MCF 10A (cell line): ENCODE results near the gene IQCF5. TPM values are rescaled to one million over a fixed set of nuclear protein-coding genes. Genes with fewer than 3 reads are reported as not detected.

Experiments
- BruUV-seq: library from RNA; stranded (reverse); fragments of 400-500 nt; replicated peaks from 2 replicates; lab custom pipeline; 2021; lab: Mats Ljungman, UMichigan
- CTCF ChIA-PET: fragments of 300-600 bp; sonication (Branson Sonifier 250); formaldehyde crosslinking; extraction: SDS; loops from one replicate; lab custom pipeline; 2021; ENCODE audit warnings: antibody characterized with exemption, inconsistent platforms; lab: Yijun Ruan, JAX
- POLR2A ChIA-PET: fragments of 300-600, 350-650 bp; sonication (Branson Sonifier 250); formaldehyde crosslinking; extraction: SDS; loops from one replicate; lab custom pipeline; 2020; ENCODE audit warnings: antibody characterized with exemption, inconsistent platforms; lab: Yijun Ruan, JAX
- DNase-seq: peaks from one replicate; pipeline ENCODE4 v3.0.0-alpha.2; 2018; ENCODE audit not compliant: unreplicated experiment
- H3K27ac Mint-ChIP-seq: one replicate; pipeline ENCODE4 v1.8.0; 2022; ENCODE audit warnings: mild to moderate bottlenecking, low read depth, mixed read lengths; ENCODE audit not compliant: unreplicated experiment
- H3K27me3 Mint-ChIP-seq: one replicate; pipeline ENCODE4 v1.8.0; 2022; ENCODE audit warnings: mixed read lengths; ENCODE audit not compliant: insufficient read depth, unreplicated experiment
- H3K36me3 Mint-ChIP-seq: one replicate; pipeline ENCODE4 v1.8.0; 2022; ENCODE audit warnings: mild to moderate bottlenecking, moderate library complexity, mixed read lengths; ENCODE audit not compliant: insufficient read depth, unreplicated experiment
- H3K4me1 Mint-ChIP-seq: one replicate; pipeline ENCODE4 v1.8.0; 2022; ENCODE audit warnings: mixed read lengths; ENCODE audit not compliant: insufficient read depth, unreplicated experiment
- H3K4me3 Mint-ChIP-seq: one replicate; pipeline ENCODE4 v1.8.0; 2022; ENCODE audit warnings: mild to moderate bottlenecking, moderate library complexity, mixed read lengths; ENCODE audit not compliant: unreplicated experiment
- H3K9me3 Mint-ChIP-seq: one replicate; pipeline ENCODE4 v1.8.0; 2022; ENCODE audit warnings: mixed read lengths; ENCODE audit not compliant: unreplicated experiment
- CTCF ChIP-seq: fragments of 200-600 bp; IDR thresholded peaks from one replicate; pipeline ENCODE4 v1.8.0; 2022; ENCODE audit warnings: antibody characterized with exemption, mild to moderate bottlenecking; ENCODE audit not compliant: unreplicated experiment
- intact Hi-C: fragments of 100-400 bp; cut with micrococcal nuclease; formaldehyde crosslinking; loops from 2 replicates; pipeline ENCODE4 v1.14.1; 2022
- total RNA-seq: library from RNA; stranded (reverse); gene quantifications from 2 replicates; pipeline ENCODE4 v1.2.3, GENCODE V29; 2022

The IQCF5 gene
- total RNA-seq, 1 experiment from 2014 or later: not detected

GRCh38 chr3:51887620-51888019 lies 12.2 kb upstream of the IQCF5 start:
- Mint-ChIP-seq H3K4me3 (no peak overlapping the region), H3K27me3 (peaks cover 46% of the 10 kb centered on the region), H3K36me3 (no peaks in the 10 kb centered on the region), H3K9me3 (no peaks in the 10 kb centered on the region), H3K4me1 (no peaks in the 10 kb centered on the region), H3K27ac (peak overlapping the region; percentile 21)
- TF ChIP-seq CTCF: no peak
- POLR2A ChIA-PET: interaction anchor here (0.6 kb wide), 1 partner anchor 40 kb away, joined by 3 read pairs; no protein-coding TSS in a partner anchor
- intact Hi-C loops: no loop called here
- DNase-seq: peak; percentile 66
- BruUV-seq: no TSS peak
- CTCF ChIA-PET: interaction anchor here (0.6 kb wide), 1 partner anchor 80 kb away, joined by 3 read pairs; no protein-coding TSS in a partner anchor

DNA sequence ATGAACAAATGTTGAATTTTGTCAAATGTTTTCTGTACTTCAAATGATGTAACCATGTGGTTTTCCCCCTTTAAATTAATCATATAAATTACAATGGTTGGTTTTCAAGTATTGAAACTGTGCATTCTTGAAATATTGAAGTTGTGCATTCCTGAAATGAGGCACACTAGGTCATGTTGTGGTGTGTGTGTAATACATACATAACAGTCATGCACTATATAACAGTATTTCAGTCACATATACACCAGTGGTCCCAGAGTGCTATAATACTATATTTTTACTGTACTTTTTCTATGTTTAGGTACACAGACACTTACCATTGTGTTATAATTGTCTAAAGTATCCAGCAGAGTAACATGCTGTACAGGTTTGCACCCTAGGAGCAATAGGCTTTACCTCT lies 11.0 kb upstream of the IQCF5 start:
- Mint-ChIP-seq H3K4me3 (no peak overlapping the region), H3K4me1 (no peaks in the 10 kb centered on the region), H3K27ac (no peak overlapping the region), H3K9me3 (no peaks in the 10 kb centered on the region), H3K27me3 (peaks cover 40% of the 10 kb centered on the region), H3K36me3 (no peaks in the 10 kb centered on the region)
- TF ChIP-seq CTCF: no peak
- intact Hi-C loops: no loop called here
- ChIA-PET POLR2A (no interaction called here), CTCF (no interaction called here)
- no TSS peak for BruUV-seq
- no peak for DNase-seq

DNA sequence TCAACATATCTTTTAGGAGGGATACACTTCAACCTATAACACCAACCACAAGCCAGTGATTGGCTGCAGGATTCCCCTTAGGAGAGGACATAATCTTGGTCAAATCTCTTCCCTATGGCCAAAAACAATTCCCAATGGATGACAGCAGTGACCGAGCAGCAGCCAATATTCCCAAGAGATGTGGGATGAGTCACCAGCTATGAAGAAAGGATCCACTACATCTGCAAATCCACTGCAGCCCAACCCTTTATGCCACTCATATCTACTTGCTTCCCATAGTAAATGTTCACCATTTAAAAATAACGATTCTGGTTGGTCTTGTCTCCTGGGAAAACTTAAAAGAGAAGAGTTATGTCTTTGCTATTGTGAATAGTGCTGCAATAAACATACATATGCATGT lies 4.5 kb upstream of the IQCF5 start:
- ChIA-PET CTCF (interaction anchor here (0.5 kb wide), 1 partner anchor 31 kb away, joined by 3 read pairs; no protein-coding TSS in a partner anchor), POLR2A (no interaction called here)
- Mint-ChIP-seq H3K27me3 (peaks cover 76% of the 10 kb centered on the region), H3K27ac (no peak overlapping the region), H3K36me3 (no peaks in the 10 kb centered on the region), H3K9me3 (no peaks in the 10 kb centered on the region), H3K4me1 (no peaks in the 10 kb centered on the region), H3K4me3 (no peak overlapping the region)
- intact Hi-C loops: no loop called here
- no TSS peak for BruUV-seq
- no peak for TF ChIP-seq CTCF
- peak; percentile 26 for DNase-seq

DNA sequence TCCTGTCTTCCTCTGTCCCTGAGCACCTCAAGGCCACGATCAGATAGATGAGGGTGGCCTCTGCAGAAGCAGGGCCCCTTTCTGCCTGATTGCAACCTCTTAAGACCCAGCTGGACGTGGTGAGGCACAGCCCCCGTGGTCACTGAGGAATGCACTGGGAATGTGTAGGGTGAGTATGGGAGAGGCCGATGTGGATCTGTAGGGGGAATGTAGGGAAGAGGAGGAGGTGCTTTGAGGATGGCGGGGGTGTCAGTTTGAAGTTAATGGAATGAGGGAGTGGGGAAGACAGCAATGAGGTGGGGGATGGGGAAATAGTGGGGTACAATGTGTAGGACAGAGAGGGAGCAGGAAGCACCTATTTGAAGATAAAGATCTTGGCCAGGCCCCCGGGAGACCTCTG lies 785 bp upstream of the IQCF5 start:
- no peak for DNase-seq
- Mint-ChIP-seq H3K9me3 (no peaks in the 10 kb centered on the region), H3K27ac (no peak overlapping the region), H3K4me1 (no peaks in the 10 kb centered on the region), H3K4me3 (no peak overlapping the region), H3K36me3 (no peaks in the 10 kb centered on the region), H3K27me3 (peaks cover 87% of the 10 kb centered on the region)
- intact Hi-C loops: no loop called here
- ChIA-PET POLR2A (no interaction called here), CTCF (no interaction called here)
- no TSS peak for BruUV-seq
- no peak for TF ChIP-seq CTCF
